ENCODE measurements around the gene TGFB3.
"Not testable (repeated sequence)": the region's sequence is repeated elsewhere in the genome, so short reads cannot be mapped to it uniquely, and the experiment has no call there.

The TGFB3 gene

DNA sequence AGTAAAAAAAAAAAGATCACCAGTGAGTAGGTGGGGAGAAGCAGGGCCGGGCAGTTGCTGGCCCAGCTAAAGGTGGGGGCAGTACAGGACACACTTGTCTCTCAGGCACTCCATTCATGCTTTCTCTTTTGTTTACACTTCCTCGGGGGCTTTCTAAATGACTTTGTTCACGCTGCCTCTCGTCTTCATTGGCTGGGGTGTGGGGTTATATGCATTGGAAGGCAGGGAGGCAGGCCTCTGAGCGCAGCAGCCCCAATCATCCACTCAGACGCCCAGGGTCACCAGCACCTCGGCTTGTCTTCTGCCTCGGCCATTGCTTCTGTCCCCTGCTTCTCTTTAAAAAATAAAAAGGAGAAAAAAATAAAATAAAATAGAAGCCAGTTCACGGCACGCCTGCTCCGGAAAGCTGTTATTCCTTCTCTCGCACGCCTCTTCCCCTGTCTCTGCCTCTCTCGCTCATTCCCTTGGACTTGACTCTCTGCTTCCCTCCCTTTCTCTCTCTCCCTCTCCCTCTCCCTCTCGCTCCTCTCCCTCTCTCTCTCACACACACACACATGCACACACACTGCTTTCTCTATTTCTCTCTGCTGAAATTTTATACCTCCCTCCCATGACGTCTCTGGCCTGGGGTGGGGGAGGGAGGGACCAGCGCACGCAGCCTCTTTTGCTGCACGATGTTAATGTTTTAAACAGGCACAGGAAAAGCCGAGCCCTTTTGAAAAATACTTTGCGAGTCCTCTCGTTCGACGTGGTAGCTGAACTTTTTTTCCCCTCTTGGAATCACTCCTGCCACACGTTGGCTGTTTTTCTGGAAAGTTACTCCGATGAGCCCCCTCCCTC, at the start of gene TGFB3:
TGFB3 (minus strand) TSS at position 570 of the 840 bp plus-strand sequence. CDS start 1,102 bp downstream, outside the sequence.
- DNase-seq (ENCODE audit: low read depth) = peak; percentile 72

DNA sequence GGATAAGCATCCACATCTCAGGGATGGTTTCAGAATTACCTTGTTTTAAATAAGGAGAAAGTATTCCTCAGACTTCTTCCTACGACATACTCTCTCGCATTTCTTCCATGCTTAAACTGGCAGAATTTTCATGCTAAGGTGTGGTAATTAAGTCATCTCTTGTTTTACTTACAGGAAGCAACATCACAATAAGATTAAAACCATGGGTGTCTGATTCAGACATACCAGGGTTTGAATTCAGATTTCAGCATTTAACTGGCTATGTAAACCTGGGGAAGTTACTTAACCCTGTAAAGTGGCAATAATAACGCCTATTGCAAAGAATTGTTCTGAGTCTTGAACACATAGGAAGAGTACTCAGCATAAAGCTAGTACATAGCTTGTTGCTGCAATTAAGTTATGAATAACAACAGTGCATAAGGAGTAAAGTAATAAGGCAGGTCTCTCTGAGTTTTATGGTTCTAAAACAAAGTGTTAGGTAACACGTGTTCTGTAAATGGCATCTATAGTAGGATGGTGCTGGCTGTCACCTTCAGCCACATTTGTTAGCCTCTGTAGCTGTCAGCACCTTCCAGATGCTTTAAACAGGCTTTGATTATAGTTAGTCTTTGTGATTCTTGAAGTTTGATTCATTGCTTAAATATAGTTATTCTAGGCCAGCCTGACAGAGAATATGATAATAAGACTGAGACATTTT, 42.6 kb upstream of the TGFB3 start:
- no peak for DNase-seq (ENCODE audit: low read depth)

GRCh38 chr14:76023757-76024156, 42.0 kb upstream of the TGFB3 start:
- DNase-seq (ENCODE audit: low read depth) = no peak

- DNase-seq (ENCODE audit: low read depth) = no peak
These were observed 41.2 kb upstream of the TGFB3 start for GRCh38 chr14:76022991-76023390.

- no peak for DNase-seq (ENCODE audit: low read depth)
These were observed 37.9 kb upstream of the TGFB3 start for GRCh38 chr14:76019676-76020075.

DNA sequence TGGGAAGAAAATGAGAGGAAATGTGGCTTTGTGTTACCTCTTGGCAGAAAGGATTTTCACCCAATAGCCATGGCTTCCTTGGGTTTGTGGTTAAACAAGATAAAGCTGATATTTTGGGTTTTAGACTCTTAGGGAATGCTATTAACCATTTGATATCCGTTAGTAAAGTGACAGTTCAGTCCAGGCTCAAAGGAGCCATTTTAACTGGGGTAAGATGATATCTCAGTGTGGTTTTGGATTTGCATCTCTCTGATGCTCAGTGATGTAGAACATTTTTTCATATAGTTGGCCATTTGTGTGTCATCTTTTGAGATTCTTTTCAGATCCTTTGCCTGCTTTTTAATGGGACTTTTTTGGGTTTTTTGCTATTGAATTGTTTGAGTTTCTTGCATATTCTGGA, 33.9 kb upstream of the TGFB3 start:
- DNase-seq (ENCODE audit: low read depth) = no peak

DNA sequence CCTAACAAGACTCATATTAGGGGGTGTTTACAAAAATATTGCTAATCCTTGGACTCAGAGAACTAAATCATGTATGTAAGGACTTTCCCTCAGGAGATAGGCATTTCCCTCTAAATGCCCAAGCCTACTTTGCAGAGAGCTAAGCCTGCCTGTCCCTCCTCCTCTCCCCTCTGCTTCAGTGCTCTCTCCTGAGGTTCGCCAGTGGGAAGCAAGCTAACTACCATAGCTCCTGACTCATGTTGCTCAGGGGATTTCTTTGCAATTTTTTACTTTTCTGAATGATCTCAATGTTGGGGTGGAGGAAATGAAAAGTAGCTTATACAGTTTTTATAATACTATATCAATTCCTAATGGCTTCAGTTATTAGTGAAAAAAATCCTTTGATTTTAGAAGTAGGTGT, 33.4 kb upstream of the TGFB3 start:
- no peak for DNase-seq (ENCODE audit: low read depth)

- no peak for DNase-seq (ENCODE audit: low read depth)
These were observed 30.6 kb upstream of the TGFB3 start for GRCh38 chr14:76012354-76012753.

- DNase-seq (ENCODE audit: low read depth) = no peak
These were observed 30.1 kb upstream of the TGFB3 start for GRCh38 chr14:76011930-76012329.

GRCh38 chr14:76009627-76010026, 27.8 kb upstream of the TGFB3 start:
- DNase-seq (ENCODE audit: low read depth) = not testable (repeated sequence)

GRCh38 chr14:76007852-76008251, 26.1 kb upstream of the TGFB3 start:
- peak; percentile 22 for DNase-seq (ENCODE audit: low read depth)

DNA sequence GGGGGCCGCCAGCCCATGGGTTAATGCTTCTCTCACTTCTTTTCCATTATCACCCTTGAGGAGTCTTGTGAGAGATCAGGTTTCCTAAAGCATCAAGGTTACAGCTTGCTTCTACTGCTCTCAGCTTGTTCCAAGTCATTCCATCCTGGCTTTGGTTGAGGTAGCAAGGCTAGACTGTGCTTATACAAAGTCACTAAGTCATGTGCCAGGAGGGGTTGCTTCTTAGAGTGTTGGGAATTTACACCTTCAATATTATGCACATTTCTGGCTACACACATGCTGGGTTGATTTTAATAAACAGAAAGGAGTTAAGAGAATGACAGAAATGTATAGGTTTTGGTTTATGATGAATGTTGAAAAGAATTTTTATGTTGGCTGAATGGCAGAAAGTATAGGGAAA, 25.6 kb upstream of the TGFB3 start:
- DNase-seq (ENCODE audit: low read depth) = no peak

DNA sequence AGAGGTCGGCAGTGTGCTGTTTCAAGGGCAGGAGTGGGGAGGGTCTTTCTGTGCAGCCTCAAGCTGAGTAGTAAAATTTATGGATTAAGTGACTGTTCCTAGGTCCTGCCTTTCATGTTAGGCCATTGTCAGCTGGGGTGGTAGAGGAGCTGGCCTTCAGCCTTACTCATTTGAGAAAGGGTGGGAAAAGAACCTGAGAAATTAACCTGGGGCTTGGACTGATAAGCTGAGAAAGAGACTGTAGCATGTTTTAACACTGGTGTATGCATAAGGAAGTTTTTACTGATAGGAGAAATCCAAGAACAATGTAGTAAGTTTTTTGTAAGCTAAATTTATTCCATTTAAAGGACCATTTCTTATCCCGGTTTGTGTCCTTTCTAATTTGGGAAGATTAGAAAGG, 24.5 kb upstream of the TGFB3 start:
- DNase-seq (ENCODE audit: low read depth) = no peak

DNA sequence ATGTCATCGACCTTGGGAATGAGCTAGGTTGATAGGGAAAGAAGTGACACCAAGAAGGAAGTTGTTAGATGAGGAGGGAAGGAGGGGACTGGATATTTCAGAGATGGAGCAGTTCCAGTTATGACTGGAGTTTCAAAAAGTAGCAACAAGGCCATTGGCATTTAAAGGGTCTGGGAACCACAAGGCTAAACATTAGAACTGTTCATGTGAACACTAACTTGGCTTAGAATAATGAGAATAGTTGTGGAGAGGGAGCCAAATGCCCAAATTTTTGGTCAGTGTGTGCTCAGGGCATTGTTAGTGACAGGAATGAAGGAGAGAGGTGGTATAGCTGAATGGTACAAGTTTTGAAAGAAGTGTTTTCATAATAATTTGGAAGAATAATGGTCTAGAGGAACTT, 20.6 kb upstream of the TGFB3 start:
- no peak for DNase-seq (ENCODE audit: low read depth)

- DNase-seq (ENCODE audit: low read depth) = no peak
These were observed 17.9 kb upstream of the TGFB3 start for GRCh38 chr14:75999511-76000190.

DNA sequence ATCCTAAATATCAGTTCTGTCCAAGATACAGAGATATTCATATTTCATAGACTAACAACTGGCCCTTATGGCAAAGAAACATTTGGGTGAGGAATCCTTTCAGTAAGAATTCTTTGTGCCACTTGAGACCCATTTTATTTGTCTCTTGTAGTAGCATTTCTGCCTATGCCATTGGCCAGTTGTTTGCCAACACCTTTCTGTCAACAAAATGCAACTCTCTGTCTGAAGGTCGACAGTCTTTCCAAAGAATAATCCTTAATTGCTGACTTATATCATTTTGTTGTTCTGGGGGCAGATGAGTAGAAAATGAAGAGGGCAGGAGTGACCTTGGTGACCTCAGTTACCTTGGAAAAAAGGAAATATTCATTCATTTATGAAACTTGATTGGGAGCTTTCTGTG, 14.7 kb upstream of the TGFB3 start:
- no peak for DNase-seq (ENCODE audit: low read depth)

DNA sequence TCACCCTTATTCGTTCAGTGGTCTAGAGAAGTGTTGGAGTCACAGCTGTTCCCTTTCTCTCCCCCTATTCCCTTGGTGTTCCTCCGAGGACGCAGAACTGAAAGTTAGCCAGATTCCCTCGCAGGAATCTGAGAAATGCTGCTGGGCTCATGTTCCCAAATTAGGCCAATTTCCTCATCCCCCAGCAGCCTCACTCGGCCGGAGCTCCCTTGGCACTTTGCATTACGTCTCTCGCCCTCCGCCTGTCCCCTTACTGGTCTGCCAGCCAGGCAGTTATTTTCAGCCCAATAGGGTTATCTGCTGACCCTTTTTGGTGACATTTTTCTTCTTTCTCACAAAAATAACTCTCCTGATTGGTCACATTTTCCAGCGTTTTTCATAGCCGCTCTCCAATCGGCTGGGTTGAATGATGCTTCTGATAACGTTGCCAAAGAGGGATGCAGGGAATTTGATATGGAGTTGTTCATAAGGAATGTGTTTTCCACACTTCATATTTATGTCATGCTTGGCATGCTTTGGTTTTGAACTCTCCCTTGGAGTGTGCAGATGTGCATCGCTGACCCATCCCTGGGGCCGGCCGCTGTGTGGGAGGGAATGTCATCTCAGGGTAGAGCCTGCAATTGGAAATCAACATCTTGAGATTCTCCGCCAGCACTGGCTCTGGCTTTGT, 13.7 kb upstream of the TGFB3 start:
- DNase-seq (ENCODE audit: low read depth) = peak; percentile 29

DNA sequence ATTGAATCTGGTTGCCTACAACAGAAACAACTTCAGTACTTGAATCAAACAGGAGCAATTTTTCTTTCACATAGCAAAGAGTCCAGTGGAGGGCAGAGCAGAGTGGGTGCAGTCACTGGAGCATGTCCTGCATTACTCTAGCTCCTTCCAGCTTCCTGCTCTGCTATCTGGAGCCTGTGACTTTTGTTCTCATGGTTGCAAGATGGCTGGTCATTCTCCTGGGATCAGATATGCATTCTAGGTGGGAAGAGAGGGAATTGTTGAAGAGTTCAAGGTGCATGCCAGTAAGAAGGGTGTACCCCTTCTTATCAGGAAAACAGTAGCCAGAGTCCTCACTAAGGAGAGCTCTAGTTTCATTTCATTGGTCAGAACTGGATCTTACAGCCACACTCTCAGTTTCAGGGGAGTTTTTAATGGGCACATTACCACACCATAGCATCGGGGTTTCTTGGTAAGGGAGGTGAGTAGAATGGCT, 11.8 kb upstream of the TGFB3 start:
- DNase-seq (ENCODE audit: low read depth) = no peak

- DNase-seq (ENCODE audit: low read depth) = peak; percentile 24
These were observed 10.0 kb upstream of the TGFB3 start for GRCh38 chr14:75991753-75992152.

DNA sequence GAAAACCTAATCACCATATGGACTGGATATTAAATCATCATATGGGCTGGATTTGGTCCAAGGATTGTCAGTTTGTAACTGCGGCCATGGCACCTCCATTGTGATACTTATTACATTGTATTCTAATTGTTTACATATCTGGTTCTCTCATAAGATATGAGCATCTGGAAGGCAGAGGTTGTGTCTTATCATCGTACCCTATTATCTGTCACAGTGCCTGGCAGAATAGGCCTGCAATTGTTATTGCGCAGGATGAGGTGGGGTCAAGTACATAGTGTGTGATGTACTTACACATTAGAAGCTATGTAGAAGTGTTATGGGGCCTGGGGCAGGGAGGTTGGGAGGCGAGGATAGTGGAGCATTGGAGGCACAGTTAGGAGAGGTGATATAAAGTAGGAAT, 8.5 kb upstream of the TGFB3 start:
- no peak for DNase-seq (ENCODE audit: low read depth)

DNA sequence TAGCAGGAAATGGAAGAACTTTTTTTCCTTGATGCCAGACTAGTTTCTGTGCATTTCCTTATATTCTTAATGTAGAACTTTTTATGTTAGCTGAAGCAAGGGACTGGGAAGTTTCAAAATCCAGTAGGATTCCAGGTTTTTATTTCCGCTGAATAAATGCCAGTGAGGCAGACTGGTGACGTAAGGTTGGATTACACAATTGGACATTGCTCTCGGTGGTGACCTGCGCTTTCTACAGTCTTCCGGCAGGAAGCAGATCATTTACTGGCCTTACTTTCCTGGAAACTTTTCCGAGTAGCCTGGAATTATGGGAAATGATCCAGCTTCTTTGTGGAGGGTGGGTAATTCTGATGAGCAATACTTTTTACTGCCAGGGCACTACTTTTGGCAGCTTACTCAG, 7.3 kb upstream of the TGFB3 start:
- peak; percentile 58 for DNase-seq (ENCODE audit: low read depth)
